NCI-H2196 treated with DMSO at 0.1 percent for 48 hours (cell line): ENCODE results near the gene POGK.

ENCODE experiments used
- DNase-seq: peaks from one replicate; lab custom pipeline; 2025; ENCODE audit not compliant: unreplicated experiment; lab: John Stamatoyannopoulos, UW

The POGK gene

GRCh38 chr1:166900987-166901386 is 61.7 kb downstream of the POGK start:
- no peak for DNase-seq

DNA sequence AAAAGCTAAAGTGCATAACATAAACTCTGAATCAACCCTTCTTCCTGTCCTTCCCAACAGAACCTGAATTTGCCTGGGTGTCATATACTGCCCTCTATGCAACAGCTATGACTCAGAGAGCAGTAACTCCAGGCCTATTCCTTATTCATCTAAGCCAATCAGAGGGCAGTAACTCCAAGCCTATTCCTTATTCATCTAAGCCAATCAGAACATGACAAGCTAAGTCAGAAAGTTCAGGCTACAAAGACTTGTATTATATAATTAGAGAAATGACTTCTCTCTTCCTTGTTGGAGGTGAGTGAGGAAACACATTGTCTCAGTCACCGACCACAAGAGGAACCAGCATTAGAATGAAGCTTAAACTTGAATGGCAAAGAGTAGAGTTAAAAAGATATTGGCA is 63.0 kb downstream of the POGK start:
- no peak for DNase-seq

GRCh38 chr1:166903232-166903631 is 64.0 kb downstream of the POGK start:
- DNase-seq: no peak

DNA sequence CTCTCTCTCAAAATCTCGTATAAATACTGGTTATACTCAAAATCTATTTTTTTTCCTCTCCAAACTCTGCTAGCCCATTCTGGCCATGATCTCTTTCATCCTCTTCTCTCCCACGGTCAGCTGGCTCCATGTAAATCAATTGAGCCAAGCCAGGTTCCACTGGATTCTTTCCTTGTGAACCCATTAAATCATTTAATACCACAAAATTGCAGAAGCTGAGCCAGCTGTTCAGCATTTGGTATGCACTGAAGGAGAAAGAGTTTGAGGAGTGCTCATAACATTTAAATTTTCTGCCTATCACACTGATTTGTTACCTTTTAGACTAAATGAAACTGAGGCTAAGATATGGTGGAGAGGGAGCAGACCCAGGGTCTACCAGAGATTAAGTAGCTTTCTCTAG is 65.9 kb downstream of the POGK start:
- DNase-seq: no peak

GRCh38 chr1:166905900-166906299 is 66.6 kb downstream of the POGK start:
- no peak for DNase-seq
